ENCODE data around the gene ACAA2. TPM values are rescaled to one million over a fixed set of nuclear protein-coding genes. Genes with fewer than 3 reads are reported as not detected.

ACAA2 gene
- total and polyA plus RNA-seq, 2 experiments from 2014 or later, result 91.1 to 126 TPM

GRCh38 chr18:49841236-49842217 is 28.2 kb upstream of the ACAA2 start (continued):
- TF ChIP-seq, protein P1, sequence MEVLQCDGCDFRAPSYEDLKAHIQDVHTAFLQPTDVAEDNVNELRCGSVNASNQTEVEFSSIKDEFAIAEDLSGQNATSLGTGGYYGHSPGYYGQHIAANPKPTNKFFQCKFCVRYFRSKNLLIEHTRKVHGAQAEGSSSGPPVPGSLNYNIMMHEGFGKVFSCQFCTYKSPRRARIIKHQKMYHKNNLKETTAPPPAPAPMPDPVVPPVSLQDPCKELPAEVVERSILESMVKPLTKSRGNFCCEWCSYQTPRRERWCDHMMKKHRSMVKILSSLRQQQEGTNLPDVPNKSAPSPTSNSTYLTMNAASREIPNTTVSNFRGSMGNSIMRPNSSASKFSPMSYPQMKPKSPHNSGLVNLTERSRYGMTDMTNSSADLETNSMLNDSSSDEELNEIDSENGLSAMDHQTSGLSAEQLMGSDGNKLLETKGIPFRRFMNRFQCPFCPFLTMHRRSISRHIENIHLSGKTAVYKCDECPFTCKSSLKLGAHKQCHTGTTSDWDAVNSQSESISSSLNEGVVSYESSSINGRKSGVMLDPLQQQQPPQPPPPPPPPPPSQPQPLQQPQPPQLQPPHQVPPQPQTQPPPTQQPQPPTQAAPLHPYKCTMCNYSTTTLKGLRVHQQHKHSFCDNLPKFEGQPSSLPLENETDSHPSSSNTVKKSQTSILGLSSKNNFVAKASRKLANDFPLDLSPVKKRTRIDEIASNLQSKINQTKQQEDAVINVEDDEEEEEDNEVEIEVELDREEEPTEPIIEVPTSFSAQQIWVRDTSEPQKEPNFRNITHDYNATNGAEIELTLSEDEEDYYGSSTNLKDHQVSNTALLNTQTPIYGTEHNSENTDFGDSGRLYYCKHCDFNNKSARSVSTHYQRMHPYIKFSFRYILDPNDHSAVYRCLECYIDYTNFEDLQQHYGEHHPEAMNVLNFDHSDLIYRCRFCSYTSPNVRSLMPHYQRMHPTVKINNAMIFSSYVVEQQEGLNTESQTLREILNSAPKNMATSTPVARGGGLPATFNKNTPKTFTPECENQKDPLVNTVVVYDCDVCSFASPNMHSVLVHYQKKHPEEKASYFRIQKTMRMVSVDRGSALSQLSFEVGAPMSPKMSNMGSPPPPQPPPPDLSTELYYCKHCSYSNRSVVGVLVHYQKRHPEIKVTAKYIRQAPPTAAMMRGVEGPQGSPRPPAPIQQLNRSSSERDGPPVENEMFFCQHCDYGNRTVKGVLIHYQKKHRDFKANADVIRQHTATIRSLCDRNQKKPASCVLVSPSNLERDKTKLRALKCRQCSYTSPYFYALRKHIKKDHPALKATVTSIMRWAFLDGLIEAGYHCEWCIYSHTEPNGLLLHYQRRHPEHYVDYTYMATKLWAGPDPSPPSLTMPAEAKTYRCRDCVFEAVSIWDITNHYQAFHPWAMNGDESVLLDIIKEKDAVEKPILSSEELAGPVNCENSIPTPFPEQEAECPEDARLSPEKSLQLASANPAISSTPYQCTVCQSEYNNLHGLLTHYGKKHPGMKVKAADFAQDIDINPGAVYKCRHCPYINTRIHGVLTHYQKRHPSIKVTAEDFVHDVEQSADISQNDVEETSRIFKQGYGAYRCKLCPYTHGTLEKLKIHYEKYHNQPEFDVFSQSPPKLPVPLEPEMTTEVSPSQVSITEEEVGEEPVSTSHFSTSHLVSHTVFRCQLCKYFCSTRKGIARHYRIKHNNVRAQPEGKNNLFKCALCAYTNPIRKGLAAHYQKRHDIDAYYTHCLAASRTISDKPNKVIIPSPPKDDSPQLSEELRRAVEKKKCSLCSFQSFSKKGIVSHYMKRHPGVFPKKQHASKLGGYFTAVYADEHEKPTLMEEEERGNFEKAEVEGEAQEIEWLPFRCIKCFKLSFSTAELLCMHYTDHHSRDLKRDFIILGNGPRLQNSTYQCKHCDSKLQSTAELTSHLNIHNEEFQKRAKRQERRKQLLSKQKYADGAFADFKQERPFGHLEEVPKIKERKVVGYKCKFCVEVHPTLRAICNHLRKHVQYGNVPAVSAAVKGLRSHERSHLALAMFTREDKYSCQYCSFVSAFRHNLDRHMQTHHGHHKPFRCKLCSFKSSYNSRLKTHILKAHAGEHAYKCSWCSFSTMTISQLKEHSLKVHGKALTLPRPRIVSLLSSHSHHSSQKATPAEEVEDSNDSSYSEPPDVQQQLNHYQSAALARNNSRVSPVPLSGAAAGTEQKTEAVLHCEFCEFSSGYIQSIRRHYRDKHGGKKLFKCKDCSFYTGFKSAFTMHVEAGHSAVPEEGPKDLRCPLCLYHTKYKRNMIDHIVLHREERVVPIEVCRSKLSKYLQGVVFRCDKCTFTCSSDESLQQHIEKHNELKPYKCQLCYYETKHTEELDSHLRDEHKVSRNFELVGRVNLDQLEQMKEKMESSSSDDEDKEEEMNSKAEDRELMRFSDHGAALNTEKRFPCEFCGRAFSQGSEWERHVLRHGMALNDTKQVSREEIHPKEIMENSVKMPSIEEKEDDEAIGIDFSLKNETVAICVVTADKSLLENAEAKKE (CRISPR knock-in tag; IDR thresholded peaks at IDR 0.05), result no peak
- TF ChIP-seq ETS1 (IDR thresholded peaks at IDR 0.05), result no peak

GRCh38 chr18:49839012-49839411 is 25.7 kb upstream of the ACAA2 start:
- H3K27ac Mint-ChIP-seq, result no peak overlapping the region
- H3K4me3 Mint-ChIP-seq, result no peak overlapping the region
- H3K4me1 Mint-ChIP-seq, result no peaks in the 10 kb centered on the region
- no peaks in the 10 kb centered on the region for H3K27me3 ChIP-seq (ENCODE audit: insufficient read depth)
- H3K9me3 Mint-ChIP-seq, result no peaks in the 10 kb centered on the region
- H3K36me3 ChIP-seq (ENCODE audit: insufficient read depth), result no peaks in the 10 kb centered on the region
- H3K27ac ChIP-seq (ENCODE audit: low read depth), result no peak overlapping the region
- no peaks in the 10 kb centered on the region for H4K20me1 ChIP-seq (replicated peaks; ENCODE audit: insufficient read depth)
- no peaks in the 10 kb centered on the region for H3K27me3 Mint-ChIP-seq (ENCODE audit: insufficient read depth, low read depth, poor library complexity)
- H3K4me3 ChIP-seq, result no peak overlapping the region
- no peaks in the 10 kb centered on the region for H3K79me2 ChIP-seq (replicated peaks; ENCODE audit: insufficient read depth)
- DNase-seq (ENCODE audit: low spot score), result no peak
- H3K9me2 ChIP-seq (ENCODE audit: insufficient read depth), result no peaks in the 10 kb centered on the region
- ATAC-seq, result no peak
- H3K4me2 ChIP-seq, result no peak overlapping the region
- H3K36me3 Mint-ChIP-seq (ENCODE audit: low read depth), result no peaks in the 10 kb centered on the region; the same call in 2 of the 3 replicates
- H2AFZ ChIP-seq, result no peak overlapping the region
- H3K4me1 ChIP-seq (ENCODE audit: insufficient read depth), result no peaks in the 10 kb centered on the region
- H3F3A ChIP-seq (replicated peaks; ENCODE audit: low read depth), result no peaks in the 10 kb centered on the region
- TF ChIP-seq EZH2phosphoT487 (IDR thresholded peaks at IDR 0.05; ENCODE audit: unreplicated experiment) (no peak), ZNF114 (CRISPR knock-in tag; IDR thresholded peaks at IDR 0.05) (no peak), STAT1 (IDR thresholded peaks at IDR 0.05; ENCODE audit: unreplicated experiment) (no peak), REST (IDR thresholded peaks at IDR 0.05; ENCODE audit: unreplicated experiment) (no peak), ZNF331 (CRISPR knock-in tag; IDR thresholded peaks at IDR 0.05; ENCODE audit: low read depth) (no peak), JUNB (IDR thresholded peaks at IDR 0.05; ENCODE audit: unreplicated experiment) (no peak), ETS1 (IDR thresholded peaks at IDR 0.05) (no peak), POLR2AphosphoS5 (IDR thresholded peaks at IDR 0.05; ENCODE audit: low read depth) (no peak), EZH2 (IDR thresholded peaks at IDR 0.05; ENCODE audit: low read depth, unreplicated experiment) (no peak), NANOG (IDR thresholded peaks at IDR 0.05; ENCODE audit: borderline replicate concordance) (no peak), CREB1 (CRISPR knock-in tag; IDR thresholded peaks at IDR 0.05; ENCODE audit: low read depth) (no peak)

Measured in GM23338 (cell line).